ENCODE results near the gene COP1.

- TF ChIP-seq ZNF670 (CRISPR knock-in tag; IDR thresholded peaks at IDR 0.05; ENCODE audit: borderline replicate concordance) (no peak), POLR2AphosphoS5 (IDR thresholded peaks at IDR 0.05; ENCODE audit: low read depth, low read length) (no peak), NR2F6 (IDR thresholded peaks at IDR 0.05) (no peak), NR2F6 (CRISPR knock-in tag; IDR thresholded peaks at IDR 0.05) (no peak), ZKSCAN1 (IDR thresholded peaks at IDR 0.05; ENCODE audit: low read length) (no peak), MAFF (IDR thresholded peaks at IDR 0.05; ENCODE audit: low read depth, low read length) (no peak), SRSF1 (optimal IDR thresholded peaks at IDR 0.05; ENCODE audit: low read depth, low read length) (no peak), CTCF (CRISPR knock-in tag; IDR thresholded peaks at IDR 0.05) (no peak), ZNF354B (CRISPR knock-in tag; IDR thresholded peaks at IDR 0.05) (no peak), PTBP1 (IDR thresholded peaks at IDR 0.05; ENCODE audit: low read depth, low read length, poor library complexity, severe bottlenecking) (no peak), IRF2 (CRISPR knock-in tag; IDR thresholded peaks at IDR 0.05) (no peak), IKZF4 (CRISPR knock-in tag; IDR thresholded peaks at IDR 0.05; ENCODE audit: borderline replicate concordance, low read depth, not compliant biosample characterization) (no peak)
Measured at GRCh38 chr1:176009951-176010350, 197.1 kb downstream of the COP1 start.

All from HepG2 (cell line).